IPS-18c (cell line): Measurements from ENCODE around the gene MAML2.

ENCODE experiments used
- H3K4me3 ChIP-seq: 2 replicates; pipeline ENCODE4 v1.7.0; 2013; ENCODE audit warnings: low read depth, mild to moderate bottlenecking, low read length, moderate library complexity; ENCODE audit not compliant: insufficient read depth
- H3K9me3 ChIP-seq: one replicate; pipeline ENCODE4 v1.6.1; 2013; ENCODE audit warnings: mild to moderate bottlenecking, low read length, moderate library complexity; ENCODE audit not compliant: control insufficient read depth, insufficient read depth

MAML2 gene

GRCh38 chr11:96106645-96107044 is 236.3 kb downstream of the MAML2 start:
- Histone ChIP-seq H3K4me3 (no peak overlapping the region), H3K9me3 (no peaks in the 10 kb centered on the region)

- H3K4me3 ChIP-seq: no peak overlapping the region
- no peaks in the 10 kb centered on the region for H3K9me3 ChIP-seq
Measured at GRCh38 chr11:96105944-96106343, 237.1 kb downstream of the MAML2 start.

GRCh38 chr11:96105197-96105895 is 237.6 kb downstream of the MAML2 start:
- no peak overlapping the region for H3K4me3 ChIP-seq
- H3K9me3 ChIP-seq: no peaks in the 10 kb centered on the region

DNA sequence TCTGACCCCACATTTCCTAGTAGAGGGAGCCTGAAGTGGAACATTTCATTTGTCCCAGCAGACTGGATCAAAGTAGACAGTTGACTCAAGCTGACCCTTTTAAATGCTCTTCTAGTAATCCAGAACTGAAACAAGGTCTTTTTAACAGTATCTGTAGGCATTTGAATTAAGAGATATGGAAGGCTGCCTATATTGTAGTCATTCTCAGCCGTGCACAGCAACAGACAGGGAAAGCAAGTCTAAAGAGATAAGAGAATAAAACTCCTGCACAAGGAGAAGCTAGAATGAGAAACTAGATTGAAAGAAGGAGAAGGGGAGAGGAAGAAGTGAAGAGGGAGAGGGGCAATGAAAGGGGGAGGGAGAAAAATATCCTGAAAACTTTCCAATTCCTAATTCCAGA is 238.5 kb downstream of the MAML2 start:
- H3K4me3 ChIP-seq: no peak overlapping the region

GRCh38 chr11:96103721-96104120 is 239.3 kb downstream of the MAML2 start:
- Histone ChIP-seq H3K9me3 (no peaks in the 10 kb centered on the region), H3K4me3 (no peak overlapping the region)

More for the DNA sequence above, 238.5 kb downstream of the MAML2 start:
- no peaks in the 10 kb centered on the region for H3K9me3 ChIP-seq

DNA sequence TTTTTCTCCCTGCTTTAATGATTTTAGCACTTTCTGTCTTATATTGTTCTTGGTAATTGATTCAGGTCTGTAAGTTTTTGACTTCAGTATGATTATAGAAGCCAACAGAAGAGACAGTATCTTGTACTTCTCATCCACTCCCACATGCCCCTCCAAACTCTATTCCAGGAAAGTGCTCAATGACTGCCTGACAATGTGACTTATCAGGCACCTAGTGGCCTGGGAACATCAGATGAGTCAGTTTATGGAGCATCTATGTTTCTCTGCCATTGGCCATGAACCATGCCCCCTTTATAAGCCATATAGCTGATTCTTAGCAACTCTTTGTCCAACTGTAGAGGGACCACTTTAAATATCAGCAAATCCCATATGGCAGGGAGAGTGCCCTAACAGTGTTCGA is 239.9 kb downstream of the MAML2 start:
- Histone ChIP-seq H3K4me3 (no peak overlapping the region), H3K9me3 (no peaks in the 10 kb centered on the region)

DNA sequence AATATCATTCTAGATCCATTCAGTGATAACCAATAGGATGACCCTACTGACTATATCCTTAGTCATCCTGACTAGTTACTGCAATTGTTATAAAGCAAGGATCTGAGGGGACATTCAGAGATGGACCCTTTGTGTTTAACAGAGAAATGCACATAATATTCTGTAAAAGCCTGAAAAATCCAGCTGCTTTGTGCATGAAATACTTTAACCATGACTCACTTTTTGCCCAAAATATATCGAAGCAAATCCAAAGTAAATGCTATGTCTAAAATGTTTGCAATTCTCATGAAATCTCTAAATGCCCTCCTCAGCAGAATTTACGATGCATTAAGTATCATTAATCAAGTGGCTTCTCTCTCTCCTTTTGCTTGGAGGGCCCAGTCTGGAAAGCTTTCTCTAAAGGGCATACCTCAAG is 240.3 kb downstream of the MAML2 start:
- Histone ChIP-seq H3K9me3 (no peaks in the 10 kb centered on the region), H3K4me3 (no peak overlapping the region)

DNA sequence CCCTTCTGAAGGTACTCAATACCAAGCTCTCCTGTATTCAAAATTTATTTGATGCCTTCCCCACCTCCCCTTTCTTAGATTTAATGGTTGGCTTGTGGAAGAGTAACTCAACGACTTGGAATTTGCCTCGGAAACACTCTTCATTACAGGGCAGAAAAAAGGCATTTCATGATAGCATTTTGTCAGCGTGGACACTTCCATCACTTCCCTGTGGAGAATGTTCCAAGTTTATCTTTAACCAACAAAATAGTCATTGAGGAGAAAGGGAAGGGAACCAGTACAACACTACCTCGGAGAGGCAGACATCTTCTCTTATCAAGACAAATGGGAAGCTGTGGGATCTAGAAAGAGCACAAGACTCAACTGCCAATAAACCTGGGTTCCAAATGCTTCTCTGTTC is 241.8 kb downstream of the MAML2 start:
- Histone ChIP-seq H3K4me3 (no peak overlapping the region), H3K9me3 (no peaks in the 10 kb centered on the region)

- Histone ChIP-seq H3K9me3 (no peaks in the 10 kb centered on the region), H3K4me3 (no peak overlapping the region)
Measured at GRCh38 chr11:96098511-96099241, 244.3 kb downstream of the MAML2 start.

DNA sequence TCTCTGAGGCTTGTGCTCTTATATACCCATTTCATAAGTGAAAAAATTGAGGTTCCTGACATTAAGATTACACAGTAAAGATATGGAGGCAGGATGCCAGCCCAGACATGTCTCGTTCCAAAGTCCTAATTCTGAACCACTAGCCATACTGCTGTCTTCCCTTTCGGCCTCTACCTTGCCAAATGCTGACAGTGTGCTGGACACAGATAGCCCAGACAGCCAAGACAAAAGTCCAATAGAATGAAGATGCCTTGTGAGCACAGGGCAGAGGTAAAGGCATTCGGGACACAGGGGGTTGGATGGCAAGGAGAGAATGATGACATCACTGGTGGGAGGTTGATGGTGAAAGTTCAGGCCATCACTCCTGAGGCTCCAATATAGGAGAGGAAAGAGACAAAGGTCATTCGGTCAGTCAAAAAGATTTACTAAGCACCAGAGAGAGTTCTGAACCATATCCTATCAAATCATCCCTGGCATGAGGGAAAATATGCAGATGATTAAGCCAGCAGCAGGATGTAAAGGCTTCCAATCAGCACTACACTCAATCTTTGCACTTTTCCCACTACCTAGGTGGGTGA is 245.1 kb downstream of the MAML2 start:
- H3K9me3 ChIP-seq: no peaks in the 10 kb centered on the region

GRCh38 chr11:96096360-96096759 is 246.6 kb downstream of the MAML2 start:
- H3K9me3 ChIP-seq: no peaks in the 10 kb centered on the region
- H3K4me3 ChIP-seq: no peak overlapping the region

More for the DNA sequence above, 245.1 kb downstream of the MAML2 start:
- H3K4me3 ChIP-seq: no peak overlapping the region

- Histone ChIP-seq H3K9me3 (no peaks in the 10 kb centered on the region), H3K4me3 (no peak overlapping the region)
Measured at GRCh38 chr11:96095884-96096303, 247.1 kb downstream of the MAML2 start.

- no peaks in the 10 kb centered on the region for H3K9me3 ChIP-seq
- H3K4me3 ChIP-seq: no peak overlapping the region
Measured at GRCh38 chr11:96094156-96094555, 248.8 kb downstream of the MAML2 start.

GRCh38 chr11:96092511-96092910 is 250.5 kb downstream of the MAML2 start:
- no peaks in the 10 kb centered on the region for H3K9me3 ChIP-seq
- H3K4me3 ChIP-seq: no peak overlapping the region

GRCh38 chr11:96091476-96091875 is 251.5 kb downstream of the MAML2 start:
- H3K4me3 ChIP-seq: no peak overlapping the region
- no peaks in the 10 kb centered on the region for H3K9me3 ChIP-seq

DNA sequence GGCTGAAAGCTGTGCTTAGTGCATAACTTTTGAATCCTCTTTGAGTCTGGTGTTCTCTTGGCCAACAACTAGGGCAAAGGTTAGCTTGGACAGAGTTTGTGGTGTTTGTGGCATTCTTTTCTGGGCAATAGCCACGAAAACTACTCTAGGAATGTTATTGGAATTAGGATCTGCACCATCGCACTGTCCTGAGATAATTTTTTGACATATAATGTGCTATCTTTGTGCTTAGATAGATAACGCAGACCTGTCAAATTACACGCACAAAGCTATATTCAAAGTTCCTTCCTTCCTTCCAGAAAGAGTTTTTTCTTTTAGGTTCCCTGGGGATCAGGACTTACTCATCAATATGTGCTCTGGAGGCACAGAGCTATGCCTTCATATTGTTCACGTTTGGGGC is 252.3 kb downstream of the MAML2 start:
- no peaks in the 10 kb centered on the region for H3K9me3 ChIP-seq
- no peak overlapping the region for H3K4me3 ChIP-seq

- Histone ChIP-seq H3K9me3 (no peaks in the 10 kb centered on the region), H3K4me3 (no peak overlapping the region)
Measured at GRCh38 chr11:96088914-96089313, 254.1 kb downstream of the MAML2 start.

DNA sequence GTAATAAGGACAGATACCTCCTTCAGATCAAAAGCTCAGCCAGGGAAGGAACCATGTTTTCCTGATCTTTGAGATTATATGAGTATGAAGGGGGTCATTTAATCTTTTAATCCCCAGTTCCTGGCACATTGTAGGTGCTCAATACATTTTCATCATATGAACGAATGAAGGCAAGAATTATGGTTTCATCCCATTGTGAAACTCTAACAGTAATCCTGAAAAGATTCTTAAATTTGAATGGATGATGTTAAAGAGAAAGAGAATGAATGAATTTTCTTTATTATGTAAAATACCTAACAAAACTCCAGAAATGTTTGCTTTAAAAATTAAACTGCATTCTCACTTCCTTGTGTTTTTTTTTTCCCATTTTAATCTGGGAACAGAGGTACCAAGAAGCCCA is 256.9 kb downstream of the MAML2 start:
- H3K9me3 ChIP-seq: no peaks in the 10 kb centered on the region
- no peak overlapping the region for H3K4me3 ChIP-seq
